GM18508 (cell line): ENCODE data around the gene MEI1.
"Not testable (repeated sequence)": the region's sequence is repeated elsewhere in the genome, so short reads cannot be mapped to it uniquely, and the experiment has no call there.

Experiments used
- ATAC-seq: cut with Tn5 transposase; IDR thresholded peaks from one replicate; pipeline ENCODE4 v1.9.1; 2021; ENCODE audit warnings: moderate number of reproducible peaks; ENCODE audit not compliant: insufficient read depth, unreplicated experiment

Gene MEI1, protein sequence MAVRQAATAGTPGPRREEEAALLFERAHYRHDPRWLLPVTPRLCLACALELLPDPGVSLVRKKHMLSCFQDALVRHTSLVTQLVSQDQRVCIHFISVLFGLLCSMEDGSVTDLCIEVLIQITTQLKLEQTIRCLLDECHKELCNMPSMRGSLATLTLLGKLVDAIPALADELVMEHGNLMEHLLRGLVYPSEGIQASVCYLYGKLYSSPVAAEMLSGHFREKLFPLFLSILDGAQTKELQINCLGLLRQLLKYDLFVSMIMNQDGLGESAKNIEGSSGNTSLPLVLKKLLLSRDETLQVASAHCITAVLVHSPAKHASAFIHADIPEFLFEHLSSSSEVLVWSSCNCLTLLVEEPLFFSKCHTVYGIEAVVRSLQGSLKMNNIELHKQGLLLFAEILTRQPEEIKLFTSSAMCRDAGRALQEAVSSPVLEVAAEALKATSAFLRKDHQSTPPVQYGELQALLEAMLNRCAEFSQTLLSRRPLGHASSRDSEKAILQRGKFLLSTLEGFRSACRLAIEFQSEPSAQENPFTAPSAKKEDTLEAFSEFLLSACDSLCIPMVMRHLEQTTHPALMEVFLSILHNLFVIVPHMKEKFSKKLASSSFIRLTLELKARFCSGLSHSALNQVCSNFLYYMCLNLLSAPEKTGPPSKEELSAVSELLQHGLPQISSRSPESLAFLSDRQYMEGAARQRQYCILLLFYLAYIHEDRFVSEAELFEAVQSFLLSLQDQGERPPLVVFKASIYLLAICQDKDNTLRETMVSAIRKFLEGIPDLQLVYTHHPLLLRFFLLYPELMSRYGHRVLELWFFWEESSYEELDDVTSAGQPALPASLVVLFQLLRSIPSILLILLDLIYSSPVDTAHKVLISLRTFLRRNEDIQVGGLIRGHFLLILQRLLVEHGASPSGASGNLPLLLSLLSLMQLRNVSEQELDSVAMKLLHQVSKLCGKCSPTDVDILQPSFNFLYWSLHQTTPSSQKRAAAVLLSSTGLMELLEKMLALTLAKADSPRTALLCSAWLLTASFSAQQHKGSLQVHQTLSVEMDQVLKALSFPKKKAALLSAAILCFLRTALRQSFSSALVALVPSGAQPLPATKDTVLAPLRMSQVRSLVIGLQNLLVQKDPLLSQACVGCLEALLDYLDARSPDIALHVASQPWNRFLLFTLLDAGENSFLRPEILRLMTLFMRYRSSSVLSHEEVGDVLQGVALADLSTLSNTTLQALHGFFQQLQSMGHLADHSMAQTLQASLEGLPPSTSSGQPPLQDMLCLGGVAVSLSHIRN

DNA sequence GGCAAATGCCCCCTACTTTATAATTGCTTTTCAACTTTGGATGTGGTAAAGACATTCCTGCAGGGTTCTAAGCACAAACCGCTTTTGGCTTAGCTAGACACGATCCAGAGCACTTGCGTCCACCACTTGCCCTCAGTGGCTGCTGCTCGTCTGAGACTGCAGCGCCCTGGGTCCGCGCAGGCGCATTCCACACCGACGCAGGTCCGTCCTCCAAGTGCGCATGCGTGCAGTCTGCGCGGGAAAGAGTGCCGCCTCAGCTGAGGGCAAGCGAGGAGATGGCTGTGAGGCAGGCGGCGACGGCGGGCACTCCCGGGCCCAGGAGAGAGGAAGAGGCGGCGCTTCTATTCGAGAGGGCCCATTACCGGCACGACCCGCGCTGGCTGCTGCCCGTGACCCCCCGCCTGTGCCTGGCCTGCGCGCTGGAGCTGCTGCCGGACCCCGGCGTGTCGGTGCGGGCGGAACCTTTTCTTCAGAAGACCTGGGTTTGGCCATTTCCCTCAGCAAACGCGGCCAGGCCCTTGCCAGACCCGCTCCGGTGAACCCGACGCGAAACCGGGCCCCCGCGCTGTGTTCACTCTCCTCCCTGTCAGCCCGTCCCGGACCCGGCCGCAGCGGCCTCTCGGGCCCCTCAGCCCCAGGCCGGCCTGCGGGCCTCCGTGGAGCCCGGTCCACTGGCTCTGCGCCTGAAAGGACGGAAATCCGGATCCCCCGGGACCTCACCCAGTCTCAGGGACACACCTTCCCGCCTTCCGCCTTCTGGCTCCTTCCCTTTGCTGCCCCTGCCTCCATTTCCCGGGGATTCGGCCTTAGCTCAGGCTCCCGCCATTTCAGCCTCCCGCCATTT, at the start of gene MEI1:
TSS of gene MEI1 (plus strand) at position 240 of the 844 bp plus-strand sequence. CDS start at position 276, 36 bp downstream.
- no peak for ATAC-seq

- ATAC-seq, result no peak
Measured at GRCh38 chr22:41650229-41650628, 49.1 kb upstream of the MEI1 start.

GRCh38 chr22:41650821-41651220, 48.5 kb upstream of the MEI1 start:
- no peak for ATAC-seq

GRCh38 chr22:41654322-41654721, 45.0 kb upstream of the MEI1 start:
- ATAC-seq, result no peak

GRCh38 chr22:41656556-41656955, 42.7 kb upstream of the MEI1 start:
- ATAC-seq, result no peak

DNA sequence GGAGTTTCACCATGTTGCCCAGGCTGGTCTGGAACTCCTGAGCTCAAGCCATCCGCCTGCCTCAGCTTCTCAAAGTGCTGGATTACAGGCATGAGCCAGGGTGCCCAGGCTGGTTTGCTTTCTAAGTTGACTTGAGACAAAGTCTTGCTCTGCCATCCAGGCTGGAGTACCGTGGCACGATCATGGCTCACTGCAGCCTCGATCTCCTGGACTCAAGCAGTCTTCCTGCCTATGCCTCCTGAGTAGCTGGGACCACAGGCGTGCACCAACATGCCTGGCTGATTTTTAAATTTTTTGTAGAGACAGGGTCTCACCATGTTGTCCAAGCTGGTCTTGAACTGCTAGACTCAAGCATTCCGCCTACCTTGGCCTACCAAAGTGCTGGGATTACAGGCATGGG, 41.6 kb upstream of the MEI1 start:
- ATAC-seq, result no peak

- no peak for ATAC-seq
Measured at GRCh38 chr22:41658869-41659268, 40.4 kb upstream of the MEI1 start.

DNA sequence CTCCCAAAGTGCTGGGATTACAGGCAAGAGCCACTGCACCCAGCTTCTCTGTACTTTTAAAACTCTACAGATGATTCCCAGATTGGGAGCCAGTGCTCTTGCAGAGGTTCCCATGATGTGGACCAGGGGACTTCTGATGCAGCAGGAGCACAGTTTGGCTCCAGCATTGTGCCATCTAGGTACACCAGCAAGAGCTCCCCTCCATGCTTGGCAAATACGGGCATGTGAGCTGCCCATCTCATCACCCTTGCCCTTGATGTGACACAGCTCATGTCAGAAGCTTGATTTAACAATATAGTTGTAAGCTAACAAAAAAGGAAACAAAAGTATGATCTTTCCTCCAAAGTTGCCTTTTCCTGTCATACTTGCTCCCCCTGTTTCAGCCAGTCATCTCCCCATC, 39.4 kb upstream of the MEI1 start:
- ATAC-seq, result no peak

- no peak for ATAC-seq
Measured at GRCh38 chr22:41660416-41660815, 38.9 kb upstream of the MEI1 start.

GRCh38 chr22:41661088-41661487, 38.2 kb upstream of the MEI1 start:
- no peak for ATAC-seq

DNA sequence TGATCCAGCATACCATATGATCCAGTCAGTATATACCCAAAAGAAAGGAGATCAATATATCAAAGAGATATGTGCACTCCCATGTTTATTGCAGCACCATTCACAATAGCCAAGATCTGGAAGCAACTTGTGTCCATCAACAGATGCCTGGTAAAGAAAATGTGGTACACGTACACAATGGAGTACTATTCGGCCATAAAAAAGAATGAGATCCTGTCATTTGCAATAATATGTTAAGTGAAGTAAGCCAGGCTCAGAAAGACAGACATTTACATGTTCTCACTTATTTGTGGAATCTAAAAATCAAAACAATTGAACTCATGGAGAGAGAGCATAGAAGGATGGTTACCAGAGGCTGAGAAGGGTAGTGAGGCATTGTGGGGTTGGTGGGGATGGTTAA, 37.6 kb upstream of the MEI1 start:
- ATAC-seq, result no peak

GRCh38 chr22:41663594-41663993, 35.7 kb upstream of the MEI1 start:
- not testable (repeated sequence) for ATAC-seq

GRCh38 chr22:41664490-41664889, 34.8 kb upstream of the MEI1 start:
- ATAC-seq, result no peak

DNA sequence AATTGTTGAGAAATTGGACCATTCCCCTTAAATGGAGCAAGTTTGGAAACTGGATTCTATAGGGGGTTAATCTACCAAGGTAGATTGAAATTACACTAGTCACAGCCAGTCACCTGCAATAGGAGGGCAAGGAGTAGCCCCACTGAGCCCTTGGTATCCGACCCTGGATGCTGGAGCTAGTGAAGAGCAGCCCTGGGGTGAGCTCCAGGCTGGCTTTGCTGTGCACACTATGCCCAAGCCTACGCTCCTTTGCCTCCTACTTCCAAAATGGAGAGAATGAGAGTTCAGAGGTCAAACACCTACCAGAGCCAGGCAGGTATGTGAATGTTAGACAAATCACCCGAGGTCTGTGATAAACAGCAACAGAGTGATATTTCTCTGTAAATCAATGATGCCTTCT, 34.4 kb upstream of the MEI1 start:
- no peak for ATAC-seq

DNA sequence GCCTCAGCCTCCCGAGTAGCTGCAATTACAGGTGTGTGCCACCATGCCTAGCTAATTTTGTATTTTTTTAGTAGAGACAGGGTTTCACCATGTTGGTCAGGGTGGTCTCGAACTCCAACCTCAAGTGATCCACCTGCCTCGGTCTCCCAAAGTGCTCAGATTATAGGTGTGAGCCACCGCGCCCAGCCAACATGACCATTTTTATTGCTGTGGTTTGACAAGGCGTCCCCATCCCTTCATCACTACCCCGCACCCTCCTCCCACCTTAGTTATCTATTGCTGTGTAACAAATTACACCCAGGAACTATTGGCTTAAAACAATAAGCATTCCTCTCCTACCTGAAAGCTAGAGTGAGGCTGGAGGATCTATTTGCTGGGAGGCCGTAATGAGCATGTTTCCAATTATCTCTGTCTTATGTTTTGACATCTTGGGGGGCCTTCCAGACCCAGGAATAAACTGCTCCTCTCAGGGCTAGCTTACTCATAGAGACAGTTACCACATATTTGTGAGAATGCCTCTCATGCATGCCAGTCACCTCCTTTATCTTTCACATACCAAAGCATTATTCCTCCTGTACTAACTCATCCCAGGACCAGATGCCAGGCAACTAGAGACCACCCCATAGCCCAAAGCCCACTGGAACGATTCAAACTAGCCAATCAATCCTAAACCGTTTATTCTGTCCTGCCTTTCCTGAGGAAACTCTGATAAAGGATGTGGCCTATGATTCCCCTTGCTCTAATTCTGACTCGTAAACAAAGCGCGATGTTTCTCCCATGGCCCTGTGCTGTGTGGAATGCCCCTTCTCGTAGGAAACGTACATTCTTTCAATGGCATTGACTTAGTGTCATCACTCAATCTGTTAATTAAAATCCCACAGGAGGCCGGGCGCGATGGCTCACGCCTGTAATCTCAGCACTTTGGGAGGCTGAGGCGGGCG, 30.1 kb upstream of the MEI1 start:
- ATAC-seq, result no peak

DNA sequence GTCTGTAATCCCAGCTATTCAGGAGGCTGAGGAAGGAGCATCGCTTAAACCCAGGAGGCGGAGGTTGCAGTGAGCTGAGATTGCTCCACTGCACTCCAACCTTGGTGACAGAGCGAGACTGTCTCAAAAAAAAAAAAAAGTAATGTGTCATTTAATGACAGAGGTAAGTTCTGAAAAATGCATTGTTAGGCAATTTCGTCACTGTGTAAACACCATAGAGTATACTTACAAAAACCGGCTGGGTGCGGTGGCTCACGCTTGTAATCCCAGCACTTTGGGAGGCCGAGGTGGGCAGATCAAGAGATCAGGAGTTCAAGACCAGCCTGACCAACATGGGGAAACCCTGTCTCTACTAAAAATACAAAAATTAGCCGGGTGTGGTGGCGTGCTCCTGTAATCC, 27.2 kb upstream of the MEI1 start:
- ATAC-seq, result not testable (repeated sequence)

GRCh38 chr22:41672780-41673509, 26.4 kb upstream of the MEI1 start:
- ATAC-seq, result no peak

DNA sequence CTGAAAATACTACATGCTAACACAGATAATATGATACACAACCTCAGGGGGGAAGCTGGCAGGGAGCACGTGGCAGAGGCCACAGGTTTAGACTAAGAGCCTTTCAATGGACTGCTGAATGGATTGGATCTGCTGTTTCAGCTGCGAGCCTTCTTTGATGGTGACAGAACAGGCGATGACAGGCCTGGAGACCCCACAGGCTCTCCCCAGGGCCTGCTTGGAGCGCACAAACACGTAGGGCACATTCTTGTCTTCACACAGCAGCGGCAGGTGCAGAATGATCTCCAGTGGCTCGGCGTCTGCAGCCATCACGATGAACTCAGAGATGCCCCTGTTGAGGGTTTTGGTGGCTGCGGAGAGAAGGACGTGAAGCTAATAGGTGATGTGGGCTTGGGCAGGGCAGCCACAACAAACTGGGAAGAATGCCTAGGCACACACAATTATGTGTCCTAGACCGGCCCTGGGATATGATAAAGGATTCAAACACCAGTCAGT, 24.4 kb upstream of the MEI1 start:
- no peak for ATAC-seq
